Dedifferentiated amniotic fluid mesenchymal stem cell (primary cell): Measurements from ENCODE around the gene GPR62.
"Not testable (repeated sequence)": the region's sequence is repeated elsewhere in the genome, so short reads cannot be mapped to it uniquely, and the experiment has no call there.

ENCODE experiments used
- DNase-seq: peaks from one replicate; pipeline ENCODE4 v3.0.0-alpha.2; 2016; ENCODE audit errors: extremely low spot score

GPR62 gene

DNA sequence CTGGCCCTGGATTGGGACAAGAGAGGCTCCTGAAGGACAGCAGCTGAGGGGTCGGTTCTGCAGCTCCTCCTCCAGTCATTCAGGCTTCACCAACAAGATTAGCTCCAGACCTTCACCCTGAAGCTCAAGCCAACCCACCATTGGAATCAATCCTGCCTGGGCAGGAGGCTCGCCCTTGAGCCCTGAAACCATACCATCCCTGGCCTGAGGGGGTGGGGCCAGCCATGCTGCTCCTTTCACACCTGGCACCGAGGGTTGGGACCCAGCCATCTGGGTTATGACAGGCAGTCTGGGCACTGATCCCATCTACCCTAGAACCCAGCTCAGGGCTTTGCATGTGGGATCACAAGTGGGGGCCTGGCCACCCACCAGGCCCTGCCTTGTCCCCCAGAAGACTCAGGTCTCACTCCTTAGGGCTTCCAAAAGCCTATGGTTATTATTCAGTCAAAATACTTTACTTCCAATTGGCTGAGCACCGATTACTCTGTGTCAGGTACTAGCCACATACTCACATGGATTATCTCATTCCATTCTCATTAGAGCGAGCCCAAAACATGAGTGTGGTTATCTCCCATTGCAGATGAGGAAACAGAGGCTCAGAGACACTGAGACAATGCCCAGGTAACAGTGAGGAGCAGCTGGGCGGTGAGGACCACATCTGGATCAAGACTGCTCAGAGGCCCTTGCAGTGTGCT, 15.6 kb downstream of the GPR62 start:
- DNase-seq = no peak

DNA sequence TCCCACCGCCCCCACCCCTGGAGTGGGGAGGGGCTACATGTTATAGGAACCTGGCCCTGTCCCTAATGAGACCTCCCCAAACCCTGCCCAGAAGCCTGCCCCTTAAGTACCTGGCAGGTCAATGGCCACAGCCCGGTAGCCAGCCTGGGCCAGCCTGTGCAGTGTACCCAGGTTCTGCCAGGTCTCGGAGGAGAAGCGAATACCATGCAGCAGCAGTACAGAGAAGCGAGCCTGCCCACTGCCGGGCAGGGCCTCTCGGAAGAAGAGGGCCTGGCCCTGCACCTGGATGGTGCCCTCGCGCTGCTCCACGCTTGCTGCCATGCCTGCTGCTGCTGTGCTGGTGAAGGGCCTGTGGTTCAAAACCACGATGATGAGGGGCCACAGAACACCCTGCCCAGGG, 16.2 kb downstream of the GPR62 start:
- DNase-seq = no peak

DNA sequence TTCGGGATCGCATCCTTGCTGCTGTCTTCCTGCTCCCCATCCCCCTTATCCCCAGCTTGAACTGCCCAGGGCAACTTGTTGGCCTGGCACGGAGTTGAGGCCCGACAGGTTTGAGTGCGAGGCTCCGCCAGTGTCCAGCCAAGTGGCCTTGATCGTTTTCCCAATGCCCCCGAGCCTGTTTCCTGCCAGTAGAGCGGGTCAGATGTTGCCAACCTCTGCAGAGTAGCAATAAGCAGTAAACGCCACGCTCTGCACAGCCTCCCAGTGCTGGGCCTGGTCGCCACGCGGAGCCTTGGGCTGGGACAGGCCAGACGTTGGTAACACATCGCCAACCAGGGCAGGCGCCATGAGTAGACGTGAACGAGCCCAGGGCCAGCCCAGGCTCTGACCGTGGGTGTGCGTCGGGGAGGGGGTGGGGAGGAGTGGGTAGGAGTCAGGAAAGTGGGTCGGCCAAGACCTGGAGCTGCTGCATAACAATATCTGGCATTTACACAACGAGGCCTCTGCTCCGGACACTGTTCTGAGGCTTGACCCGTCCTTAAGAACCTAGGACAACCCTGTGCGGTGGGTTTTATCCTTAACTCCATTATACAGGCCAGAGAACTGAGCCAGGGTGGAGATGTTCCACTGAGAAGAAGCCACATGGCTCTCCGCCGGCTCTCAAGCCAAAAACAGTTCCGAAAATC, 19.2 kb downstream of the GPR62 start:
- no peak for DNase-seq

DNA sequence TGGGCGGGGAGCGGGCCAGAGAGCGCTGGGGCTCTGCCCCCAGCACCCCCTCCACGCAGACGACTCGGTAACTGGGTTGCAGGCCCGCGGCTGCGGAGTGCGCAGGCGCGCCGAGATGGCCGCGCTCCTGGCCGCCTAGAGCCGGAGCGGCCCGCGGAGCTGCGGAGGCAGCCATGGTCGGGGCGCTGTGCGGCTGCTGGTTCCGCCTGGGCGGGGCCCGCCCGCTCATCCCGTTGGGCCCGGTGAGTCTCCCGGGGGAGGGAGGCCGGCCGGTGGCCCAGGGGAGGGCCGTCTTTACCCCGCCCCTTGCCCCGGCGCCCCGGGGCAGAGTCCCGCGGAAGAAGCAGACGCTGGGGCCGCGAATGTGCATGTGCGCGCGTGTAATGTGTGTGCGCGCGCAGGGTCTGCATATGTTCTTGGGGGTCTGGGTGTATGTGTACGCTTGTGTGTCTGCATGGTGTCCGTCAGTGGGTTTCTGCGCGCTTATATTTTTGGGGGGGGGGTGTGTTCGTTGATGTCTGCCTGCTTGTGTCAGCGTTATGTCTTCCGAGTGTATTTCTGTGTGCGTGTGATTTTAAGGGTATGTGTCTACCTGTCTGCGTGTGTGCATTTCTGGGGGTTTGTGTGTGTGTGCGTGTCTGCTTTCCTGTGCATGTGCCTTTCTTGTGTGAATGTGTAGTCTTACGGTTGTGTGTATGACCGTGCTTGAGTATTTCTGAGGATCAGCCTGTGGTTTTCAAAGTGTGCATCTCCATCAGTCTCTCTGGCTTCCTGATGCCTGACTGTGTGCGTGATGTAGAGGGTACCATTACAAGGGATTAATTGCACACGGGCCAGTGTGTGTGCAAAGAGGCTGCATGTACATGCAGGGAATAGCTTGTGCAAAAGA, 20.0 kb downstream of the GPR62 start, which contains the start of gene ABHD14A:
Gene ABHD14A (plus strand): TSS at position 102 of the 889 bp plus-strand sequence. CDS start 72 bp downstream, at position 174.
- DNase-seq = peak; percentile 49

DNA sequence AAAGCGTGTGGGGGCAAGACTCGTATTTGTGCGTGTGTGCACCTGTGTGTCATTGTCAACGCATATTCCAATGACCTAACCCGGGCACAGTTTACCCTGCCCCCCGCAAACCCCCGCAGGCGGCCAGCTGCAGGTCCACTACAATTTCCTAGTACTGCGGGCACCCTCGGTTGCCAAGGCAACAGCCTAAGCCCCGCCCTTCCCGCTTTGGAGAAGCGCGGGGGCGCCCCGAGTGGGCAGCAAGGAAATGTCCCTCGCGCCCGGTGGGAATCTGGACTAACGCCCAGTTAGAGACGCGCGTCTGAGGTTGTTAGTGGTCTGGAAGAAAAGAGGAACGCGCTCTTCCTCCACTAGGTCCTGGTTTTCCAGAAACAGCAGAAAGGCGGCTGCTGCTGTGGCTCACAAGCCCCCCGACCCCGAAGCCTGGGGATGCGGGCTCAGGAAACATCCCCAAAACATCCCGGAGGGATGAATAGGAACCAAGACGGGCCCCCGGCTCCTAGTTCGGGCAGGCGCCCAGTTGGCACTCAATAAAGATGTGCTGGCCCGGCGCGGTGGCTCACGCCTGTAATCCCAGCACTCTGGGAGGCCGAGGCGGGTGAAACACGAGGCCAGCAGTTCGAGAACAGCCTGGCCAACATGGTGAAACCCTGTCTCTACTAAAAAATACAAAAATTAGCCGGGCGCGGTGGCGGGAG, 20.8 kb downstream of the GPR62 start:
- no peak for DNase-seq

DNA sequence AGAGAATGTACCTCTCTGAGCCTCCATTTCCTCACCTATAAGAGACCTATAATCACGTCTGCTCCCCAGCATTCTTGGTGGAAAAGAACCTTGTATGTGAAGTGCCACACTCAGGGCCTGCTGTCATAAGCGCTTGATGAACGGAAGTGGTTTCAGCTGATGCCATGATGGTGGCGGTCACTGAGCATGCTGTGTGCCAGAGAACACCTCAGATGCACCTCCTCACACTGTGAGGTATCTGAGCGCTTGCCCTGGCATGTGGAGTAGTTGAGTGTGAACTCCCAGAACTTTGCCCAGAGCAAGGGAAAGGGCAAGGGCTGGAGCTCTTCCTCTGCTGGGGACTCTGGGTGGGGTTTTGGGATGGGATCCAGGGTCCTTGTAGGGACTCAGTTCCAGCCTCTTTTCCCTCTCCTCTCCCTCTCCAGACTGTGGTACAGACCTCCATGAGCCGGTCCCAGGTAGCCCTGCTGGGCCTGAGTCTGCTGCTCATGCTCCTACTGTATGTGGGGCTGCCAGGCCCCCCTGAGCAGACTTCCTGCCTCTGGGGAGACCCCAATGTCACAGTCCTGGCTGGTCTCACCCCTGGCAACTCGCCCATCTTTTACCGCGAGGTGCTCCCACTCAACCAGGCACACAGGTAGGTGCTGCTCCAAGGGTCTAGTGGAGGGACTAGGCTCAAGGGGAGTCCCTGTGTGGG, 22.4 kb downstream of the GPR62 start:
- no peak for DNase-seq

DNA sequence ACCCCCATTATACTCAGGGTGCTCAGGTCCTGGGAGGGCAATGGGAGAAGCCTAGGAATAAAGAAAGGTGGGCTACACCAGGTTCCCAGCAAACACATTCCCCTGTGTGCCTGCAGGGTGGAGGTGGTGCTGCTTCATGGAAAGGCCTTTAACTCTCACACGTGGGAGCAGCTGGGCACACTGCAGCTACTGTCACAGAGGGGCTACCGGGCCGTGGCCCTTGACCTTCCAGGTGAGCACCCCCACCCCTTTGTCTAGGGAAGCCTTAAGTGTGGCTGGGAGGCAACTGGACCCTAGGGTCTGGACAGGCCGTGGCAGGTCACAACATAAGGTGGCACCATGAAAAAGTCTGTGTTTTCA, 22.9 kb downstream of the GPR62 start:
- DNase-seq = no peak

DNA sequence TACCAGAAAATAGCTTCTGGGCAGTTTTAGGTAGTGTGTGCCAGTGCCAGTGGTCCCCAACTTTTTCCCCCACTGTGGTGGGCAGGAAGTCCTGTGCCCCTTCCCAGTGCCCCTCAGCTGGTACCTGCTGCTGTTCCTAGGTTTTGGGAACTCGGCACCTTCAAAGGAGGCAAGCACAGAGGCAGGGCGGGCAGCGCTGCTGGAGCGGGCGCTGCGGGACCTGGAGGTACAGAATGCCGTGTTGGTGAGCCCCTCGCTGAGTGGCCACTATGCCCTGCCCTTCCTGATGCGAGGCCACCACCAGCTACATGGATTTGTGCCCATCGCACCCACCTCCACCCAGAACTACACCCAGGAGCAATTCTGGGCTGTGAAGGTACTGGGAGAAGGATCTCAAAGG, 25.1 kb downstream of the GPR62 start:
- no peak for DNase-seq

DNA sequence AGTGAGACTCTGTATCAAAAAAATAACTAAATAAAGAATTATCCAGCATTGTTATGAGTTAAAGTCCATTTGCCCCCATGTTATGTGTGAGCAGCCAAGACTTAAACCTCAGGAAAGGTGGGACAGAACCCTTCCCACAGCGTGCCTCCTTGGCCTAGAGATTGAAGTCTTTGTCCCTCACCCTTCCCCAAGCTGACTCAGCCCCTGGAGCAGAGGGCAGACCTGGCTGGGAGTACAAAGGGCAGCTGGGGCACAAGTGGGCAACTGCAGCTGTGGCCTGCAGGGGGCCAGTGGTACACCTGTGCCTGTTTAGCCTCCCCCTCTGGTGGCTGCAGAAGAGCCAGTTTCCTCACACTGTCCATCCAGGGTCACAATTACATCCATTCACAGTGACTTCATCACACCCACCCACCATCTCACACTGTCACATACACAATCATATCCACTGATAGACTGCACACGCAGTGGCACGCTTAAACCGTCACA, 27.2 kb downstream of the GPR62 start:
- no peak for DNase-seq

DNA sequence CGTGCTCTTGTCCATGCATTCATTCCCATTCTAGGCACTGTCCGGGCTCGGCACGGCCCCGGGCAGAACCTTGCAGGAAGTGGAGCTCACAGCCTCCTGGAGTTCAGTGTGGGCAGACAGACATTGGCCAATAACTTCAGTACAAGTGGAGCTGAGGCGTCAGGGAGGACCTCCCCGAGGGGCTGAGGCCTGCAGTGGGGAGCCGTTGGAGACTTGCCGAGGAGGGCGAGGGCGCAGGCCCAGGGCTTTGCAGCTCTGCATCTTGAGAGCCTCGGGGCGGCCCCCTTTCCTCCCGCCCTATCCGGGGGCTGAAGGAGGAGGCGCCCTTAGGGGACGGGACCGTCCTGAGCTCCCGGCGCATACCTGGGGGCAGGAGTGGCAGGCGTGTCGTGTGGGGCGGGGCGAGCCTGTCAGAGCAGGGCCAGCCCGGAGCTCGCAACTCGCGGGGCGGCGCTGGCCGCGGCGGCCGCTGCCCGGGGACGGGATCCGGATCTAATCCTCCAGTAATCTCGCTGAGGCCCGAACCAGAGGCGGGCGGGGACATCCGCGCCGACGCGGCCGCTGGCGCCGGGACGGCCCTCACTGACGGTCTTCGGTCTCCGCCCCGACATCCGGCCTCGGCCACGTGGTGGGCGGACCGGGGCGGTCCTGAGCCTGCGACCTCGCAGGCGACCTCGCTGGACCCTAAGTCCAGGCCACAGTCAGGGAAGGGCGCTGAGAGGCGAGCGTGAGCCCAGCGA, 27.8 kb downstream of the GPR62 start, which contains the start of gene ACY1:
Gene ACY1 (plus strand): TSS at position 698 of the 740 bp plus-strand sequence. CDS start 530 bp downstream, outside the sequence.
- DNase-seq = peak; percentile 67

DNA sequence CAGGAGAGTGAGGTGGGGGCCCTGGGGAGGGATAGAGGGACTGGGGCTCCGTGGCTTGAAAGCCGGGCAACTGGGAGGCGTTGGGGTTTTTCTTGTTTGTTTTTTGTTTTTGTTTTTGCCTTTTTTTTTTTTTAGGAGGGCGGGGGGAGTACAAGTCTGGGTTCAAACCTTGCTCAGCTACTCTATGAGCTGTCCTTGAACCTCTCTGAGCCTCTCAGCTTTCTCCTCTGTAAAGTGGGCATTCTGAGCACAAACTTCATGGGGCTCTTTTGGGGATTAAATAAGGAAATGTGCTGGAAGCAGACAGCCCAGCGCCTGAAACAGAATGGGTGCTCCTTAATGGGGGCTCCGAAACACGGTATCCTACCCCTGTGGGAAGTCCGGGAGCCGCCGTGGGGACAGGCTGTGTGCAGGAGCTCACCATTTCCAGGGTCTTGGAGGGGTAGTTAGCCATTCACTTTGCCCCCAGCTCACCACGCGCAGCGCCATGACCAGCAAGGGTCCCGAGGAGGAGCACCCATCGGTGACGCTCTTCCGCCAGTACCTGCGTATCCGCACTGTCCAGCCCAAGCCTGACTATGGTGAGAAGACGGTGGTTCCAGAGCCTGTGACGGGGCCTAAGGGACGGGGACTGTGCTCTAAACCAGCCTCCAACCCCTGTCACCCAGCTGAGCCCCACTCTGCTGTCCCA, 28.5 kb downstream of the GPR62 start:
- DNase-seq = no peak

DNA sequence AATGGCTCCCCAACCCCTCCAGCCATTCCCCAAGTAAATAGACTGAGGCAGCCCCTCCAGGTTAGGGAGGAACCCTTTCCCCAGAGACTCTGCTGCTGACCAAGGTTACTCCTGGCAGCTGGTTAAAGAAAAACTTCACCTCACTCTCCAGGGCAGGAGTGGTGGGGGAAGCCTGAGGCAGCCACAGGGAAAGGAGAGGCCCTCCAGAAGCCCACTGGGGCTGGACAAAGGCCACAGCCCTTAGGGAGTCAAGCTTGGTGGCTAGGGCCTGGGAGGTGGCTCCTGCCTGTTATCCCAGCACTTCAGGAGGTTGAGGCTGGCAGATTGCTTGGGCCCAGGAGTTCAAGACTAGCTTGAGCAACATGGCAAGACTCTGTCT, 29.1 kb downstream of the GPR62 start:
- no peak for DNase-seq

DNA sequence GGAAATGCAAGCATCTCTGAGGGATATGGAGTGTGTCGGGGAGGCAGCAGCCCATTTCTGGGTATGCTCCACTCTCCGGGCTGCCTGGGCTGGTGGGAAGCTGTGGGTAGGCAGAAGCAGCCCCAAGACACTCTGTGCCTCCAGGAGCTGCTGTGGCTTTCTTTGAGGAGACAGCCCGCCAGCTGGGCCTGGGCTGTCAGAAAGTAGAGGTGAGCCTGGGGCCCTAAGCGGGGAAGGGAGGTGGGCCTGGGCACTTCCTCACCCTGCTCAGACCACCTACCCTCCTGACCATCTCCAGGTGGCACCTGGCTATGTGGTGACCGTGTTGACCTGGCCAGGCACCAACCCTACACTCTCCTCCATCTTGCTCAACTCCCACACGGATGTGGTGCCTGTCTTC, 29.9 kb downstream of the GPR62 start:
- DNase-seq = no peak

DNA sequence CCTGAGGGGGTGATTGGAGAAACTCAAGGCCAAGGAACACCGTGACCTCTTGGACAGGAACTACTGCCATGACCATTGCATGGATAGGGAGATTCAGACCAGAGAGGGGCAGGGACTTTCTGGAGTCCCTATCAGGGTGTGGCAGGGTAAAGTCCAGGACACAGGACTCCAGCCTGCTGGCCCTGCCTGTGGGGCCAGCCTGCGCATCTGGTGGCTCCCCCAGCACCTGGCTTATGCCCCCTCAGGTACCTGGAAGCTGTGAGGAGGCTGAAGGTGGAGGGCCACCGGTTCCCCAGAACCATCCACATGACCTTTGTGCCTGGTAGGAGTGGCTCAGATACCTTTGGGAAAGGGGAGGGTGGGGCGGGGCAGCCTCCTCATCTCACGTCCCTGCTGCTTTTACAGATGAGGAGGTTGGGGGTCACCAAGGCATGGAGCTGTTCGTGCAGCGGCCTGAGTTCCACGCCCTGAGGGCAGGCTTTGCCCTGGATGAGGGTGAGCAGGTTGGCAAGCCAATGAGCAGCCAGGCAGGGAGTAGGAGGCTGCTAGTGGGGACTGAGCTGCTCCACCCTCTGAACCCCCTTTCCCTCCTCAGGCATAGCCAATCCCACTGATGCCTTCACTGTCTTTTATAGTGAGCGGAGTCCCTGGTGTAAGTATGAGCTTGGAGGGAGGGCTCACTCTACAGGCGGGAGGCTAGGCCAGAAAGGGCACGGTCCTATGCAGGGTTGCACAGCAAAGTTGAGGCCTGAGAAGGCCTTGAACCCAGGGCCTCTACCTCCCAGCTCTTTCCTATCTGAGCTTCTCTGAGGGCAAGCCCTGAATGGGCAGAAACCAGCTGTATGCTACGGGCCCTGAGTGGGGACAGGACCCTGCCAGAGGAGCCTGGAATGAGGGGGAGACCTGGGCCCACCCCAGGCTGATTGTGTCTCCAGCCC, 31.1 kb downstream of the GPR62 start:
- no peak for DNase-seq

DNA sequence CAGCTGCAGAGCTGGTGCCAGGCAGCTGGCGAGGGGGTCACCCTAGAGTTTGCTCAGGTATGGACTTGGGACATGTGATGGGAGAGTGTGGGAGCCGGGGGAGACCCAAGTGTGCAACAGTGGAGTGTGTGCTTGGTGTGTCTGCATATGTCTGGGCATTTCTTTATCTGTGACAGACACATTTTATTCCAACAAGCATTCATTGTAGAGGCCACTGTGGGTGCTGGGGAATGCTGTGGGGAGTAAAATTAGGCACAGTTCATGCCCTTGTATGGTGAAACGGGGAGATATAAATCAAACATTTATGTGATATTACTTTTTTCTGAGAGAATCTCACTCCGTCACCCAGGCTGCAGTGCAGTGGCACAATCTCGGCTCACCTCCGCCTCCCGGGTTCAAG, 32.4 kb downstream of the GPR62 start:
- DNase-seq = no peak

DNA sequence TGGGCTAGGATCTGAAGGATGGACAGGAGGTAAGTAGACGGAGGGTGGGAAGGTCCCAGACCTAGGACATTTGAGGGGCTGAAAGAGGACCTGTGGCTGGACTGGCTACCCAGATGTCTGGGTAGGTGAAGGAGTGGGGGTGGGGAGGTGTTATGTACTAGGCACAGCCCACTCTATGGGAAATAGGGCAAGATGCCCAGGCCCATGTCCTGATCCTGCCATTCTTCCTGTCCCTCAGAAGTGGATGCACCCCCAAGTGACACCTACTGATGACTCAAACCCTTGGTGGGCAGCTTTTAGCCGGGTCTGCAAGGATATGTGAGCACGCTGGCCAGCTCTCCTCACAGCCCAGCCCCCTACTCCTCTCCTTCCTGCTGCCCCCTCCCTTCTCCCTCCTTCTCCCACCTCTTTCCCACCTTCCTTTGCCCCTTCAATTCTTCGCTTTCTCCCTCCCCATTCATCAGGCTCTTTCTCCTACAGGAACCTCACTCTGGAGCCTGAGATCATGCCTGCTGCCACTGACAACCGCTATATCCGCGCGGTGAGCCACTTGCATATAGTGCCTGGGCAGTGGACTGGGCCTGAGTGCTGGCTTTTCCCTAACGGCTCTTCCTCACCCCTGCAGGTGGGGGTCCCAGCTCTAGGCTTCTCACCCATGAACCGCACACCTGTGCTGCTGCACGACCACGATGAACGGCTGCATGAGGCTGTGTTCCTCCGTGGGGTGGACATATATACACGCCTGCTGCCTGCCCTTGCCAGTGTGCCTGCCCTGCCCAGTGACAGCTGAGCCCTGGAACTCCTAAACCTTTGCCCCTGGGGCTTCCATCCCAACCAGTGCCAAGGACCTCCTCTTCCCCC, 33.3 kb downstream of the GPR62 start:
- no peak for DNase-seq

DNA sequence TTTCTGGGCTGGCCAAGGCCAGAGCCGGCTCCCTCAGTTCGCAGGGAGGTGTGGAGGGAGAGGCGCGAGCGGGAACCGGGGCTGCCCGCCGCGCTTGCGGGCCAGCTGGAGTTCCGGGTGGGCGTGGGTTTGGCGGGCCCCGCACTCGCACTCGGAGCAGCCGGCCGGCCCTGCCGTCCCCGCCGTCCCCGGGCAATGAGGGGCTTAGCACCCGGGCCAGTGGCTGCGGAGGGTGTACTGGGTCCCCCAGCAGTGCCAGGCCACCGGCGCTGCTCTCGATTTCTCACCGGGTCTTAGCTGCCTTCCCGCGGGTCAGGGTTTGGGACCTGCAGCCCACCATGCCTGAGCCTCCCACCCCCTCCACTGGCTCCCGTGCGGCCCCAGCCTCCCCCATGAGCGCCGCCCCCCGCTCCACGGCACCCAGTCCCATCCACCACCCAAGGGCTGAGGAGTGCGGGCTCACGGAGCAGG, 35.4 kb downstream of the GPR62 start:
- not testable (repeated sequence) for DNase-seq
